Lung (tissue), 12 donors: ENCODE results near the gene AZU1. TPM values are rescaled to one million over a fixed set of nuclear protein-coding genes. Genes with fewer than 3 reads are reported as not detected.

Source experiments
- ATAC-seq: fragments of 200-7000 bp; cut with Tn5 transposase; one replicate; pipeline ENCODE4 v1.9.1; 2020; ENCODE audit warnings: moderate number of reproducible peaks; ENCODE audit not compliant: insufficient read depth, low FRiP score
- DNase-seq, 3 donors: peaks; one replicate each; pipeline ENCODE4 v3.0.0-alpha.2; 2013 to 2017
- H3K27ac ChIP-seq, 2 donors: one replicate each; pipeline ENCODE4 v1.5.1; 2013; ENCODE audit warnings: mild to moderate bottlenecking in 2 of 2, moderate library complexity in 2 of 2, control low read depth in 1 of 2, inconsistent platforms in 1 of 2, low read depth in 1 of 2, low read length in 1 of 2
- H3K27me3 ChIP-seq, 3 donors: one replicate each; pipeline ENCODE4 v1.5.1; 2013; ENCODE audit warnings: low read length in 2 of 3; ENCODE audit not compliant: control insufficient read depth in 3 of 3, insufficient read depth in 3 of 3
- H3K36me3 ChIP-seq, 4 donors: one replicate each; pipeline ENCODE4 v1.5.1; 2013; ENCODE audit warnings: low read length in 4 of 4, mild to moderate bottlenecking in 1 of 4, moderate library complexity in 1 of 4; ENCODE audit not compliant: control insufficient read depth in 4 of 4, insufficient read depth in 4 of 4
- H3K4me1 ChIP-seq, 5 donors: one replicate each; pipeline ENCODE4 v1.5.1; 2013; ENCODE audit warnings: low read length in 5 of 5, mild to moderate bottlenecking in 2 of 5, moderate library complexity in 1 of 5; ENCODE audit not compliant: control insufficient read depth in 5 of 5, insufficient read depth in 5 of 5
- H3K4me3 ChIP-seq: one replicate; pipeline ENCODE4 v1.5.1; 2013; ENCODE audit warnings: mild to moderate bottlenecking, control low read depth, moderate library complexity
- H3K9ac ChIP-seq, 2 donors: one replicate each; pipeline ENCODE4 v1.5.1; 2013; ENCODE audit warnings: low read length in 2 of 2, control low read depth in 1 of 2; ENCODE audit not compliant: insufficient read depth in 1 of 2
- H3K9me3 ChIP-seq, 4 donors: one replicate each; pipeline ENCODE4 v1.5.1; 2013; ENCODE audit warnings: low read length in 3 of 4, mild to moderate bottlenecking in 1 of 4, moderate library complexity in 1 of 4; ENCODE audit not compliant: control insufficient read depth in 4 of 4, insufficient read depth in 3 of 4
- WGBS, 2 donors: extraction: QIAGEN DNeasy Blood & Tissue Kit; methylation state at CpG; one replicate each; pipeline ENCODE4 v1.1.7; 2013; 5-methylcytosine and 5-hydroxymethylcytosine counted together
- polyA plus RNA-seq, 2 donors: library from polyadenylated mRNA; stranded (reverse); fragments of 200-250 nt; gene quantifications; one replicate each; pipeline ENCODE4 v1.2.1, GENCODE V29; 2013
- total RNA-seq, 2 donors: library from RNA; depleted of rRNA in 1 of 2; stranded (reverse); fragments of >200 nt in 1 of 2; gene quantifications; one replicate each; pipeline ENCODE4 v1.2.1, GENCODE V29; 2014 to 2021
- TF ChIP-seq, protein P1 (sequence below): IDR thresholded peaks from 2 replicates; pipeline ENCODE4 v1.5.1; 2012; ENCODE audit warnings: mild to moderate bottlenecking; ENCODE audit errors: control extremely low read depth, extremely low read depth
- donor health status: control.
- donor health status: control.
- donor health status: Bipolar disorder and iron deficiency.
- donor health status: healthy.
- donor health status: DM: yes; HTN: yes; CAD: no.

Gene AZU1
- total and polyA plus RNA-seq, 4 donors, result 2.0 to 9.8 (median 4.4) TPM

DNA sequence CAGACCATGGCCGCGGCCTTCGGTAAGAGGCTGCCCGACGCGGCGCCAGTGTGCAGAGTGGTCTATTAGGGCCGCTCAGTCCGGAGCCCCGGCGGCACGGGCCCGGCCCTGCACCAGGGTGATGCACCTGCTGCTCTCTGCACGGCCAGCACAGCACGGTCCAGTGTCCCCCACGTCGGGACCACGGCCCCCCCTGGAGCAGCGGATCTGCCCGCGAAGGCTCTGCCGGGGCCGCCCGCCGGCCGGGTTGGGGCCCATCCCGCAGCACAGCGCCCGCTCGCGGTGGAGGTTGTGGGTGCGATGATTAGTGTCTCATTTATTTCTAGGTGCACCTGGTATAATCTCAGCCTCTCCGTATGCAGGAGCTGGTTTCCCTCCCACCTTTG is 22.5 kb upstream of the AZU1 start:
- Histone ChIP-seq H3K27me3 (no peaks in the 10 kb centered on the region), H3K36me3 (peaks cover 39 to 74% (median 50%) of the 10 kb centered on the region in 4 donors), H3K9me3 (no peaks in the 10 kb centered on the region), H3K9ac (no peak overlapping the region), H3K4me1 (peaks cover 11 to 32% (median 25%) of the 10 kb centered on the region in 5 donors), H3K27ac (no peak overlapping the region), H3K4me3 (no peak overlapping the region)
- ATAC-seq (no peak), DNase-seq (no peak)
- 90 to 94% methylated on average over 33 of the region's 33 CpGs for WGBS, 2 donors
- TF ChIP-seq, protein P1, sequence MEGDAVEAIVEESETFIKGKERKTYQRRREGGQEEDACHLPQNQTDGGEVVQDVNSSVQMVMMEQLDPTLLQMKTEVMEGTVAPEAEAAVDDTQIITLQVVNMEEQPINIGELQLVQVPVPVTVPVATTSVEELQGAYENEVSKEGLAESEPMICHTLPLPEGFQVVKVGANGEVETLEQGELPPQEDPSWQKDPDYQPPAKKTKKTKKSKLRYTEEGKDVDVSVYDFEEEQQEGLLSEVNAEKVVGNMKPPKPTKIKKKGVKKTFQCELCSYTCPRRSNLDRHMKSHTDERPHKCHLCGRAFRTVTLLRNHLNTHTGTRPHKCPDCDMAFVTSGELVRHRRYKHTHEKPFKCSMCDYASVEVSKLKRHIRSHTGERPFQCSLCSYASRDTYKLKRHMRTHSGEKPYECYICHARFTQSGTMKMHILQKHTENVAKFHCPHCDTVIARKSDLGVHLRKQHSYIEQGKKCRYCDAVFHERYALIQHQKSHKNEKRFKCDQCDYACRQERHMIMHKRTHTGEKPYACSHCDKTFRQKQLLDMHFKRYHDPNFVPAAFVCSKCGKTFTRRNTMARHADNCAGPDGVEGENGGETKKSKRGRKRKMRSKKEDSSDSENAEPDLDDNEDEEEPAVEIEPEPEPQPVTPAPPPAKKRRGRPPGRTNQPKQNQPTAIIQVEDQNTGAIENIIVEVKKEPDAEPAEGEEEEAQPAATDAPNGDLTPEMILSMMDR, result no peak

DNA sequence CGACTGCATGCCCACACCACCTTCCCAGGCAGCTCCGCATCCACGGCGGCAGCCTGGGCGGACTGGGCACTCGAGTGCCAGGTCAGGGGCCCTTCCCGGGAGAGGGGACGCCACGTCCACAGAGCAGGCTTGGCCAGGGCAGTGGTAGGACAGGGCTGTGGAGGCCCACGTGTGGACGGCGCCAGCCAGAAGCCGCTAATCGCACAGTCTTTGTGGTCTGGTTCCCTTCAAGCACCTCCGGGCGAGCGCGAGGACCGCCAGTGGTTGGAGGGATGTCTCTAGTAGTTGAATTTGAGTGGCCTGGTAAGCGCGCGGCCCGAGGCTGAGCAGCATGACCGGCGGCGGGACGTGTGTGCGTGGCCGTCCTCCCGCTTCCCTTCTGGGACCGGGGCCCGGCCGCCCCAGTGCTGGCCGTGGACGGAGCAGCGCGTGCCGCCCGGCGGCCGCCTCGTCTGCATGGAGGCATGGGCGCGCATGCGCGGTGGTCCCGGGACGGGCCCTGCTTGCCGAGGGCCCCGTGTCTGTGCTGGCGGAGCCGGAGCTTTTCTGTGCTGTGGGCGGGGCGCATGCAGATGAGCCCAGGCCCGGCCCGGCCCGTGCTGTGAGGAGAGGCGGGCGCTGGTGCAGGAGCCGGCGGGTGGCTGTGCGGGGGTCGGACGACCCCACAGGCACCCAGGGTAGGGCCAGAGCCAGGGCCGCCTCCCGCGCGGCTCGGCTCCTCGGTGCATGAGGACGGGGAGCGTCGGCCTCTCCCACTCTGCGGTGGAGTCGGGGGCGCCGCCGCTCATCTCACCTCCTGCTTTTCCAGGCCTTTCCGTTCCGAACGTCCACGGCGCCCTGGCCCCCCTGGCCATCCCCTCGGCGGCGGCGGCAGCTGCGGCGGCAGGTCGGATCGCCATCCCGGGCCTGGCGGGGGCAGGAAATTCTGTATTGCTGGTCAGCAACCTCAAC is 21.8 kb upstream of the AZU1 start:
- WGBS, 2 donors, result 93 to 94% methylated on average over 82 to 93 of the region's 93 CpGs
- Histone ChIP-seq H3K4me3 (no peak overlapping the region), H3K9ac (no peak overlapping the region), H3K9me3 (no peaks in the 10 kb centered on the region), H3K36me3 (peaks cover 38 to 75% (median 54%) of the 10 kb centered on the region in 4 donors), H3K27me3 (no peaks in the 10 kb centered on the region), H3K4me1 (peaks cover 6 to 24% (median 19%) of the 10 kb centered on the region in 5 donors), H3K27ac (no peak overlapping the region)
- DNase-seq (no peak), ATAC-seq (no peak)
- TF ChIP-seq, protein P1, result no peak

DNA sequence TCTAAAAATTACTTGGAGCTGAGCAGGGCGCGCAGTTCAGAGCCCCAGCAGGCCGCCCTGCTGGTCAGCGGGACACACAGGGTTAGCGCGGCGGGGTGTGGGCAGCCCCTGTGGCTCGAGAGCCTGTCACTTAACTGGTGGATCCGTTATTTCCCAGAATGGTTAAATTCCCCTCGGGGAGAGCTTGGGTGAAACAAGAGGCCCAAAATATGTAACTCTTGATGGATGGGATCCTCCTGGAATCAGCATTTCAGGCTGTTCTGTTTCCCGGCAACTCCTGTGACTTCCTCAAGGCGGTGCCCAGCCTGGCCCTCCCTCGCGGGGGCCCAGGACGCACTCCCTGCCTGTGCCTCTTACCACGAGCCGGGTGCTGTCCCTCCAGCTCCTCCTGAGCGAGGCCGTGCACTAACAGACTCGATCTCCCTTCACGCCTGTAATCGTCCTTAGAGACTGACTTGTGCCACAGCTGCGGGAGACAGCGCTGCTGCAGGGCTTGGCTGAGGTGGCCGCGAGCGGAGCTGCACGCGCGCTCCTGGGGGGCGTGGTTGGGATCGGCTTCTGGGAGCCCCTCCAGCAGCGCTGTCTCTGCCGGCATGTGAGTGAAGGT is 20.7 kb upstream of the AZU1 start:
- ATAC-seq (no peak), DNase-seq (no peak)
- H3K27me3 ChIP-seq, result no peaks in the 10 kb centered on the region
- no peaks in the 10 kb centered on the region for H3K9me3 ChIP-seq
- TF ChIP-seq, protein P1, result no peak
- H3K9ac ChIP-seq, result no peak overlapping the region
- peaks cover 36 to 76% (median 57%) of the 10 kb centered on the region in 4 donors for H3K36me3 ChIP-seq
- H3K4me1 ChIP-seq, result peaks cover under 1 to 14% (median 10%) of the 10 kb centered on the region in 5 donors
- 84 to 88% methylated on average over 34 of the region's 34 CpGs for WGBS, 2 donors
- H3K4me3 ChIP-seq, result no peak overlapping the region
- H3K27ac ChIP-seq, result no peak overlapping the region
